HepG2 (cell line): ENCODE results near the gene WIZ. TPM values are rescaled to one million over a fixed set of nuclear protein-coding genes. Genes with fewer than 3 reads are reported as not detected.

Experiments used
- CEBPB ChIP-seq: IDR thresholded peaks from 2 replicates; pipeline ENCODE4 v1.6.1; 2011; ENCODE audit warnings: low read depth, low read length, improper control_type of control experiment, borderline replicate concordance
- CENPX ChIP-seq: sonication (generic); formaldehyde crosslinking; IDR thresholded peaks from 2 replicates; pipeline ENCODE4 v1.9.0; 2021; ENCODE audit warnings: mild to moderate bottlenecking, missing genetic modification reagents, moderate library complexity
- EED ChIP-seq: sonication (generic); formaldehyde crosslinking; IDR thresholded peaks from 2 replicates; pipeline ENCODE4 v1.5.0; 2020; ENCODE audit warnings: mild to moderate bottlenecking, missing genetic modification reagents
- KDM5A ChIP-seq: fragments of 200-600 bp; sonication (generic); IDR thresholded peaks from 2 replicates; pipeline ENCODE4 v1.7.0; 2018; ENCODE audit warnings: antibody characterized with exemption, mild to moderate bottlenecking, low read length, borderline replicate concordance
- KMT2A ChIP-seq: sonication (generic); formaldehyde crosslinking; IDR thresholded peaks from 2 replicates; pipeline ENCODE4 v1.4.0; 2020; ENCODE audit warnings: missing genetic modification reagents
- LCORL ChIP-seq, 2 experiments: fragments of 450-650 bp in 1 of 2; sonication (generic) in 1 of 2; formaldehyde crosslinking in 1 of 2; IDR thresholded peaks; 2 replicates each; pipeline versions ENCODE4 v1.5.0 to v1.6.1; 2017 to 2020; ENCODE audit warnings: antibody characterized with exemption in 1 of 2, missing genetic modification reagents in 1 of 2
- MAF1 ChIP-seq: sonication (generic); formaldehyde crosslinking; IDR thresholded peaks from 2 replicates; pipeline ENCODE4 v1.5.0; 2020; ENCODE audit warnings: missing genetic modification reagents, borderline replicate concordance
- NR2C2 ChIP-seq: sonication (generic); formaldehyde crosslinking; IDR thresholded peaks from 2 replicates; pipeline ENCODE4 v1.4.0; 2020; ENCODE audit warnings: missing genetic modification reagents, mild to moderate bottlenecking, moderate library complexity, borderline replicate concordance
- SP5 ChIP-seq: IDR thresholded peaks from 2 replicates; pipeline ENCODE4 v1.6.1; 2016; ENCODE audit warnings: low read depth, borderline replicate concordance
- THYN1 ChIP-seq: sonication (generic); formaldehyde crosslinking; IDR thresholded peaks from 2 replicates; pipeline ENCODE4 v1.8.1; 2023; ENCODE audit warnings: low read depth, mild to moderate bottlenecking, moderate library complexity, missing genetic modification reagents, borderline replicate concordance
- ZBED4 ChIP-seq: sonication (generic); formaldehyde crosslinking; IDR thresholded peaks from 2 replicates; pipeline ENCODE4 v1.4.0; 2020; ENCODE audit warnings: missing genetic modification reagents, borderline replicate concordance
- ZBTB25 ChIP-seq: IDR thresholded peaks from 2 replicates; pipeline ENCODE4 v1.6.1; 2018; ENCODE audit warnings: missing genetic modification reagents
- ZBTB33 ChIP-seq: sonication (generic); formaldehyde crosslinking; IDR thresholded peaks from 2 replicates; pipeline ENCODE4 v1.4.0; 2020; ENCODE audit warnings: missing genetic modification reagents
- ZNF282 ChIP-seq: fragments of 450-650 bp; IDR thresholded peaks from 2 replicates; pipeline ENCODE4 v1.6.1; 2018; ENCODE audit not compliant: partially characterized antibody
- ZNF296 ChIP-seq: sonication (generic); formaldehyde crosslinking; conservative IDR thresholded peaks from 2 replicates; pipeline ENCODE4 v1.5.0; 2020; ENCODE audit warnings: mild to moderate bottlenecking, missing genetic modification reagents
- ZNF432 ChIP-seq: sonication (generic); formaldehyde crosslinking; IDR thresholded peaks from 2 replicates; pipeline ENCODE4 v1.5.0; 2020; ENCODE audit warnings: missing genetic modification reagents, mild to moderate bottlenecking, borderline replicate concordance
- ZNF547 ChIP-seq: sonication (generic); formaldehyde crosslinking; IDR thresholded peaks from 2 replicates; pipeline ENCODE4 v1.5.1; 2020; ENCODE audit warnings: mild to moderate bottlenecking, missing genetic modification reagents
- ZNF605 ChIP-seq: sonication (generic); formaldehyde crosslinking; IDR thresholded peaks from 2 replicates; pipeline ENCODE4 v1.8.0; 2022; ENCODE audit warnings: mild to moderate bottlenecking, missing genetic modification reagents
- ZSCAN31 ChIP-seq: sonication (generic); formaldehyde crosslinking; IDR thresholded peaks from 2 replicates; pipeline ENCODE4 v1.5.0; 2020; ENCODE audit warnings: low read depth, mild to moderate bottlenecking, missing genetic modification reagents
- polyA plus RNA-seq, 8 experiments: library from polyadenylated mRNA; depleted of rRNA in 3 of 8; stranded (reverse) in 7 of 8; unstranded in 1 of 8; fragments of >200 nt; fragmentation: Illumina TruSeq in 4 of 8; extraction: Trizol in 4 of 8; gene quantifications; 2 replicates each; pipeline versions ENCODE4 v1.2.1 to v1.2.3, GENCODE V29; 2011 to 2016; ENCODE audit warnings: low read depth in 4 of 8, missing spikeins in 1 of 8, mixed read lengths in 1 of 8; ENCODE audit not compliant: insufficient read depth in 1 of 8
- total RNA-seq, 5 experiments: library from RNA; depleted of rRNA; stranded (reverse); fragments of >200 nt; fragmentation: Illumina TruSeq; extraction: Trizol; gene quantifications; 2 replicates each; pipeline ENCODE4 v1.2.3, GENCODE V29; 2016; ENCODE audit warnings: low read depth in 1 of 5
- TF ChIP-seq, protein P1 (sequence below): sonication (generic); formaldehyde crosslinking; IDR thresholded peaks from 2 replicates; pipeline ENCODE4 v1.4.0; 2020; ENCODE audit warnings: missing genetic modification reagents, mild to moderate bottlenecking, borderline replicate concordance

Gene WIZ
- total and polyA plus RNA-seq, 2 of the 13 experiments (the other 11 are each of a cell fraction or from before 2014, with no cell fraction given) = 4.7 to 4.8 TPM

DNA sequence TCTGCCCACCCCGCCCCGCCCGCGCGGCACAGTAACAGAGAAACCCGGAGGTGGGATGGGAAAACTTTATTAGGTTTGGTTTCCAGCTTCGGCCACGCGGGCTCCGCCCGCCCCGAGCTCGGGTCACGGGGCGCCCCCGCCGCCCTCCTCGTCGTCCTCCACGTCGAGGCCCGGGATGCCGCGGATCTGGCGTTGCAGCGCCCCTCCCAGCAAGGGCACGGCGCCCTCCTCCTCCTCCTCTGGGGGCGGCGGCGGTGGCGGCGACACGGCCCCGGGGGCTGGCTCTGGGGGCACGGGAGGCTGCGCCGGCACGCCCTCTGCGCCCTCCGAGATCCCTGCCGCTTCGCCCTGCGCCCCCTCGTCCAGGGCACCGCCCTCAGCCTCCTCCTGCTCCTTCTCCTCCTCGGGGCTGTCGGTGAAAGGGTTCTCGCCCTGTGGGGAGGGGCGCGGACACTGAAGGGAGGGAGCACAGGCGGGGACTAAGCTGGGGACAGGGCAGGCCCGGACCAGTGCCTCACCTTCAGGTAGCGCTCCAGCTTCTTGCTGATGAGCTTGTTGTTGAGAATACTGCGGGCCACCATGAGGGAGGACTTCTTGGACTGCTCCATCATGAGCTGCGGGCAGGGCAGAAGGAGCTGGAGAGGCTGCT is 69.6 kb downstream of the WIZ start (continued):
- TF ChIP-seq, protein P1, sequence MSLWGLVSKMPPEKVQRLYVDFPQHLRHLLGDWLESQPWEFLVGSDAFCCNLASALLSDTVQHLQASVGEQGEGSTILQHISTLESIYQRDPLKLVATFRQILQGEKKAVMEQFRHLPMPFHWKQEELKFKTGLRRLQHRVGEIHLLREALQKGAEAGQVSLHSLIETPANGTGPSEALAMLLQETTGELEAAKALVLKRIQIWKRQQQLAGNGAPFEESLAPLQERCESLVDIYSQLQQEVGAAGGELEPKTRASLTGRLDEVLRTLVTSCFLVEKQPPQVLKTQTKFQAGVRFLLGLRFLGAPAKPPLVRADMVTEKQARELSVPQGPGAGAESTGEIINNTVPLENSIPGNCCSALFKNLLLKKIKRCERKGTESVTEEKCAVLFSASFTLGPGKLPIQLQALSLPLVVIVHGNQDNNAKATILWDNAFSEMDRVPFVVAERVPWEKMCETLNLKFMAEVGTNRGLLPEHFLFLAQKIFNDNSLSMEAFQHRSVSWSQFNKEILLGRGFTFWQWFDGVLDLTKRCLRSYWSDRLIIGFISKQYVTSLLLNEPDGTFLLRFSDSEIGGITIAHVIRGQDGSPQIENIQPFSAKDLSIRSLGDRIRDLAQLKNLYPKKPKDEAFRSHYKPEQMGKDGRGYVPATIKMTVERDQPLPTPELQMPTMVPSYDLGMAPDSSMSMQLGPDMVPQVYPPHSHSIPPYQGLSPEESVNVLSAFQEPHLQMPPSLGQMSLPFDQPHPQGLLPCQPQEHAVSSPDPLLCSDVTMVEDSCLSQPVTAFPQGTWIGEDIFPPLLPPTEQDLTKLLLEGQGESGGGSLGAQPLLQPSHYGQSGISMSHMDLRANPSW (CRISPR knock-in tag) = no peak
- TF ChIP-seq ZNF432 = no peak
- TF ChIP-seq KDM5A = peak; percentile 52; the same call in 1 of the 2 replicates
- TF ChIP-seq LCORL (IDR thresholded peaks at IDR 0.05) = no peak
- TF ChIP-seq LCORL (CRISPR knock-in tag; IDR thresholded peaks at IDR 0.05) = peak; percentile 59; the same call in 1 of the 2 replicates
- TF ChIP-seq ZNF605 (CRISPR knock-in tag) = no peak
- peak; percentile 58; the same call in 1 of the 2 replicates for TF ChIP-seq MAF1 (CRISPR knock-in tag)
- no peak for TF ChIP-seq THYN1 (CRISPR knock-in tag)
- no peak for TF ChIP-seq CENPX (CRISPR knock-in tag)
- no peak for TF ChIP-seq ZNF296 (CRISPR knock-in tag)
- no peak; the same call in 1 of the 2 replicates for TF ChIP-seq SP5 (CRISPR knock-in tag)
- TF ChIP-seq ZBTB25 (CRISPR knock-in tag) = no peak; the same call in 1 of the 2 replicates
- no peak for TF ChIP-seq NR2C2
- TF ChIP-seq ZBTB33 (CRISPR knock-in tag) = peak; percentile 81
- no peak; the same call in 1 of the 2 replicates for TF ChIP-seq KMT2A (CRISPR knock-in tag)
- no peak for TF ChIP-seq ZNF282
- no peak for TF ChIP-seq ZNF547 (CRISPR knock-in tag)
- no peak for TF ChIP-seq ZBED4 (CRISPR knock-in tag)
- TF ChIP-seq ZSCAN31 (CRISPR knock-in tag) = peak; percentile 6; the same call in 1 of the 2 replicates
- no peak for TF ChIP-seq EED
- TF ChIP-seq CEBPB = no peak
